Eye (tissue), 1 donor: Measurements from ENCODE around the gene TSGA10.
"Not testable (repeated sequence)": the region's sequence is repeated elsewhere in the genome, so short reads cannot be mapped to it uniquely, and the experiment has no call there.

Source experiments
- DNase-seq: peaks from one replicate; pipeline ENCODE4 v3.0.0-alpha.2; 2015

Gene TSGA10, protein sequence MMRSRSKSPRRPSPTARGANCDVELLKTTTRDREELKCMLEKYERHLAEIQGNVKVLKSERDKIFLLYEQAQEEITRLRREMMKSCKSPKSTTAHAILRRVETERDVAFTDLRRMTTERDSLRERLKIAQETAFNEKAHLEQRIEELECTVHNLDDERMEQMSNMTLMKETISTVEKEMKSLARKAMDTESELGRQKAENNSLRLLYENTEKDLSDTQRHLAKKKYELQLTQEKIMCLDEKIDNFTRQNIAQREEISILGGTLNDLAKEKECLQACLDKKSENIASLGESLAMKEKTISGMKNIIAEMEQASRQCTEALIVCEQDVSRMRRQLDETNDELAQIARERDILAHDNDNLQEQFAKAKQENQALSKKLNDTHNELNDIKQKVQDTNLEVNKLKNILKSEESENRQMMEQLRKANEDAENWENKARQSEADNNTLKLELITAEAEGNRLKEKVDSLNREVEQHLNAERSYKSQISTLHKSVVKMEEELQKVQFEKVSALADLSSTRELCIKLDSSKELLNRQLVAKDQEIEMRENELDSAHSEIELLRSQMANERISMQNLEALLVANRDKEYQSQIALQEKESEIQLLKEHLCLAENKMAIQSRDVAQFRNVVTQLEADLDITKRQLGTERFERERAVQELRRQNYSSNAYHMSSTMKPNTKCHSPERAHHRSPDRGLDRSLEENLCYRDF

GRCh38 chr2:99154643-99155536 lies at the start of gene TSGA10, which contains the start of gene LIPT1:
TSS of gene TSGA10 (minus strand) at chr2:99154942. CDS start at chr2:99109439, 45,503 bp downstream.
TSS of gene LIPT1 (plus strand) at chr2:99154967. CDS start at chr2:99161958, 6,991 bp downstream.
- peak; percentile 96 for DNase-seq

DNA sequence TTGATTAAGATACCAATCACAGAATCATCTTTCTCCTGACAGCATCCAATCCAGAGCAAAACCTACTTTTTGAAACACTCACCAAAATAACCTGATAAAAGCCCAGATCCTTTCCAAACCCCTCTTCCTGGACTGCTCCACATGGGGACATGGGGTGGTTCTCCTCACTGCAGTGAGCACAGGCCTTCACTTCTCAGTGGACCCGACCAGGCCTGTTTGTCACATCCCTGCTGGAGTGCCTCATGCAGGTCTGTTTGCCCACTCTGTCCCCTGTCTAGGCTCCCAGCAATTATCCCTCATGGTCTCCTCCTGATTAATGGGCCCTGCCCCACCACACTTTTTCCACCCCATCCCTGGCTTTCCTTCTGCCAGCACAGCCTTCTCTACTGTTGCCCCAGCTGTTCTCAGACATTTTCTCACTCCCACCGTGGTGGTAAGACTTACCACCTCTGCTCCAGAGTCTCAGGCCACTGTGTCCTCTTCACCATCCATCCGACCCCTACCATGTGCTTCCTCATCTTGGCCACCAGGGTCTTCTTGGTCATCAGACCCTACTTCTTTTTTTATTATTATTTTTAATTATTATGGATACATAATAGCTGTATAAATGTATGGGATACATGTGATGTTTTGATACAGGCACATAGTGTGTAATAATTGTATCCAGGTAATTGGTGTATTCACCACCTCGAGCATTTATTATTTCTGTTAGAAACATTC lies 47.4 kb upstream of the TSGA10 start:
- no peak for DNase-seq

GRCh38 chr2:99200076-99200800 lies 45.5 kb upstream of the TSGA10 start:
- no peak for DNase-seq

GRCh38 chr2:99198103-99198841 lies 43.5 kb upstream of the TSGA10 start:
- no peak for DNase-seq

DNA sequence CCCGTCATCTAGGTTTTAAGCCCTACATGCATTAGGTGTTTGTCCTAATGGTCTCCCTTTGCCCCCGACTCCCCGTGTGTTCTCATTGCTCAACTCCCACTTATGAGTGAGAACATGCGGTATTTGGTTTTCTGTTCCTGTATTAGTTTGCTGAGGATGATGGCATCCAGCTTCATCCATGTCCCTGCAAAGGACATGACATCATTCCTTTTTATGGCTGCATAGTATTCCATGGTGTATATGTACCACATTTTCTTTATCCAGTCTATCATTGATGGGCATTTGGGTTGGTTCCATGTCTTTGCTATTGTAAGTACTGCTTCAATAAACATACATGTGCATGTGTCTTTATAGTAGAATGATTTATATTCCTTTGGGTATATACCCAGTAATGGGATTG lies 37.6 kb upstream of the TSGA10 start:
- not testable (repeated sequence) for DNase-seq

DNA sequence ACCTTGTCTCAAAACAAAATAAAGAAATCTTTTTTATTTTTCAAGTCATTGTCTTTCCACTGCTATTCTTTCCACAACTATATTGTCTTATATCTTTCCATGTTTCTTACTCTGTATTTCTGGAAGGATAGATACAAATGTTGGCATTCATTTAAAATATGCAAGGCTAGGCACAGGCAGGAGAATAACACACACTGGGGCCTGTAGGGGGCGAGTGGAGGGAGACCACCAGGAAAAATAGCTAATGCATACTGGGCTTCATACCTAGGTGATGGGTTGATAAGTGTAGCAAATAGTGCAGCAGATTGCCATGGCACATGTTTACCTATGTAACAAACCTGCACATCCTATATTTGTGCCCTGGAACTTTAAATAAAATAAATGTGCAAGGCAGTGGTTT lies 35.8 kb upstream of the TSGA10 start:
- DNase-seq, result no peak

DNA sequence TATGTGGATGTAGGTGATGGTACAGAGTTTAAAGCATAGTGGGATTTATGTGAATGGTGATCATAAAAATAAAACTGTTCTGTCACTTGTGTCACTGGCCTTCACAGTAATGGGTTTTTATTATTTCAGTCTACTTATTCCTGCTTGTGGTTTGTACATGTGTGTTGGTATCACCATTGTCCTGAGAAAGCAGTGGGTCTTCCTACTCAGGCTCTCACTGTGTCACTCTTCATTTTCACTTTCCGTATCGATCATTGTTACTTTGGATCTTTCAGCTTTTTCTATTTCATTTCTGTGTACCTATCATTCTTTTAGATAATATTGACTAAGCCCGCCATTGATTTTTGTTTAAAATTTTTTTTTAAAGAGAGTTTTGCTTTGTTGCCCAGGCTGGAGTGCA lies 33.6 kb upstream of the TSGA10 start:
- no peak for DNase-seq

DNA sequence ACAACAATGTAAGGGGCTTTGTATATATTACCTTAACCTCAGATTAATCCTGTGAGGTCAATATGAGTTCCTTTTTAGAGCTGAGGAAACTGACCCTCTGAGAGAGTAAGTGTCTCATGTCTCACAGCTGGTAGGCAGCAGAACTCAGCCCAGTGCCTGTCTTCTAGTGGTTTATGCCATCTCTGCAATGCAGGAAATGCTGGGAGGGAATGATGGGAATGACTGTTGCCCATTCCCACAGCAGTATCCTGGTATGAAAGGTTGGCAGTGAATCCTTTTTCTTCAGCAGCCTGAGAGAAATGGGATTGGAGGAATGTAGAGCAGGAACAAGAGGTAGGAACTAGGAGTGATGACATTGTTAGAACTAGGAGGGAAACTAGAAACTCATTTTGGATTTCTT lies 32.3 kb upstream of the TSGA10 start:
- no peak for DNase-seq

DNA sequence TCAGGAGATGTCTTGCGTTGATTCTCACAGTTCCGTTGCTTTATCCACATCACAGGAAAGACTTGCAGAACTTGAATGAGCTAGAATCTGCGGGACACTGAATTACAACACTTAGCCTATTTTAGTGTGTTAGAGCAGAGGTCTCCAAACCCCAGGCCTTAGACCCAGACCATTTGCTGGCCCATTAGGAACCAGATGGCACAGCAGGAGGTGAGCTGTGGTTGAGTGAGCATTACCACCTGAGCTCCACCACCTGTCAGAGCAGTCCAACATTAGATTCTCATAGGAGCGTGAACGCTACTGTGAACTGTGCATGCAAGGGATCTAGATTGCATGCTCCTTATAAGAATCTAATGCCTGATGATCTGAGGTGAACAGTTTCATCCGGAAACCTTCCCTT lies 30.1 kb upstream of the TSGA10 start:
- no peak for DNase-seq

- DNase-seq, result no peak
Observed at GRCh38 chr2:99183025-99183424, 28.3 kb upstream of the TSGA10 start.

GRCh38 chr2:99181624-99182000 lies 26.9 kb upstream of the TSGA10 start:
- DNase-seq, result no peak

GRCh38 chr2:99180755-99181623 lies 26.2 kb upstream of the TSGA10 start, which contains the start of the genes MITD1 and MRPL30:
TSS of gene MITD1 (minus strand) at chr2:99181058. CDS start at chr2:99180981, 77 bp downstream.
TSS of gene MRPL30 (plus strand) at chr2:99181184. CDS start at chr2:99186204, 5,020 bp downstream.
- peak; percentile 98 for DNase-seq

- no peak for DNase-seq
Observed at GRCh38 chr2:99171377-99172140, 16.8 kb upstream of the TSGA10 start.

GRCh38 chr2:99169534-99169933 lies 14.8 kb upstream of the TSGA10 start:
- DNase-seq, result no peak

DNA sequence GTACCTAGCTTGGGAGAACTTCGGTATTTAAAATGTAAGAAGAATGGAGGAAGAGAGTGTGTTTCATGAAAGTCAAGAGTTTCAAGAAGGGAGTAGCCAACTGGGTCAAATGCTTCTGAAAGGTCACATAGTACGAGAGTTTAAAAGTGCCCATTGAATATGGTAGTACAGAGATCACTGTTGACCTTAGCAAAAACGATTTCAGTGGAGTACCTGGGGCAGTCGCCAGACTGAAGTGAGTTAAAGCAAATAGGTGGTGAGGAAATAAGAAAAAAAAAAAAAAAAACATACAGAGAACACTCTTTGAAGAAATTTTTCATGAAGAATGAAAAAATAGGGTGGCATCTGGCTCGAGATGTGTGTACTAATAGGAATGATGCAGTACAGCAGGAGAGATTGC lies 11.5 kb upstream of the TSGA10 start:
- DNase-seq, result no peak

GRCh38 chr2:99159594-99159993 lies 4.9 kb upstream of the TSGA10 start:
- DNase-seq, result no peak

DNA sequence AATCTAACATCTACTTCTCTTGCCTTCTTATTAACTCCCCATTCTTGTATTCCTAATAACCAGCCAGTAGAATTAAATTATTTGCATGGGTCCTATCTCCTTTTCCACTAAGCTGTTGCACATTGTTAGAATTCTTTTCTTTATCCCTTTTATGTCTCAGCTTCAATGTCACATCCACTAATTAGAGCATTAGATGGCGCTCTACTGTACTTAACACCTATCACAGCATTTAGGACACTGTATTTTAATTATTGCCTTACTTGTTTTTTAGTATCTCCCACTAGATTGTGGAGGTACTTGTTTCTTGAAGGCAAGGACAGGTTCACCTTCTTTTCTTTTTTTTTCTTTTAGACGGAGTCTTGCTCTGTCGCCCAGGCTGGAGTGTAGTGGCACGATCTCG lies 3.9 kb upstream of the TSGA10 start:
- no peak for DNase-seq

DNA sequence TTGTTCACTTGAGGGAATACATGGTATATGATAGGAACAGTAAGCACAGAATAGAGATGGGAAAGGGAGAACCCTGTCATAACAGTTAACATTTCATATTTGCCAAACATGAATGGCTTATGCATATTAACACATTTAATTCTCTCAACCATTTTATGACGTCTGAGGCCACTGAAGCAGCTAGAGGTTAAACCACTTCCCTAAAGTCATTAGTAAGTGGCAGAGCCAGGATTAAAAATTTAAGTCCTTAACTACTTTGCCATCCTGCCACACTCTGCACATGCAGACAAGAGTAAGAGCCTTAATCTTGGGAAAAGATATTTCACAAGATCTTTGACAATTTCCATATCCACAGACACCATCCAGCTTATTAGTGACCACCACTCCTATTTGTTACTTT lies 2.1 kb upstream of the TSGA10 start:
- DNase-seq, result no peak
